Cardiac muscle cell (in vitro differentiated cells and primary cell): ENCODE measurements around the gene PYROXD2. TPM values are rescaled to one million over a fixed set of nuclear protein-coding genes. Genes with fewer than 3 reads are reported as not detected.

Source experiments
- DNase-seq, 2 donors: peaks; one replicate each; pipeline versions ENCODE4 v3.0.0 to v3.0.0-alpha.2; 2010 to 2017; ENCODE audit warnings: low read depth in 1 of 2, low spot score in 1 of 2
- H3K27ac ChIP-seq: fragments of 200-600 bp; sonication (generic); 2 replicates; pipeline ENCODE4 v1.5.1; 2016
- H3K27me3 ChIP-seq: fragments of 200-600 bp; sonication (generic); 2 replicates; pipeline ENCODE4 v1.6.0; 2016; ENCODE audit warnings: control low read depth
- H3K36me3 ChIP-seq: fragments of 200-600 bp; sonication (generic); 2 replicates; pipeline ENCODE4 v1.5.1; 2016; ENCODE audit warnings: control low read depth
- H3K4me1 ChIP-seq: fragments of 200-600 bp; sonication (generic); 2 replicates; pipeline ENCODE4 v1.8.1; 2017; ENCODE audit warnings: low read depth, mild to moderate bottlenecking, mixed run types
- H3K4me3 ChIP-seq: fragments of 200-600 bp; sonication (generic); 2 replicates; pipeline ENCODE4 v1.5.1; 2016; ENCODE audit warnings: mild to moderate bottlenecking
- H3K9me3 ChIP-seq: fragments of 200-600 bp; sonication (generic); 2 replicates; pipeline ENCODE4 v1.5.1; 2017; ENCODE audit warnings: low read depth, mild to moderate bottlenecking, control low read depth
- polyA plus RNA-seq: library from polyadenylated mRNA; unstranded; fragments of >200 nt; fragmentation: Nextera tagmentation; extraction: Ambion mirVana; gene quantifications from 2 replicates; pipeline ENCODE4 v1.2.1, GENCODE V29; 2016
- total RNA-seq: library from RNA; depleted of rRNA; stranded (reverse); fragments of >200 nt; gene quantifications from 2 replicates; pipeline ENCODE4 v1.2.3, GENCODE V29; 2016
- TF ChIP-seq, protein P1 (sequence below): IDR thresholded peaks from 2 replicates; pipeline ENCODE4 v1.5.1; 2012; ENCODE audit warnings: low read depth, mild to moderate bottlenecking, low read length

PYROXD2 gene
- total and polyA plus RNA-seq, 2 experiments from 2014 or later, result 27.5 to 45.1 TPM

- DNase-seq, result no peak
- Histone ChIP-seq H3K4me3 (no peak overlapping the region), H3K27me3 (no peaks in the 10 kb centered on the region), H3K9me3 (no peaks in the 10 kb centered on the region), H3K4me1 (peaks cover 17% of the 10 kb centered on the region), H3K36me3 (peaks cover 6% of the 10 kb centered on the region), H3K27ac (no peak overlapping the region)
- TF ChIP-seq, protein P1, sequence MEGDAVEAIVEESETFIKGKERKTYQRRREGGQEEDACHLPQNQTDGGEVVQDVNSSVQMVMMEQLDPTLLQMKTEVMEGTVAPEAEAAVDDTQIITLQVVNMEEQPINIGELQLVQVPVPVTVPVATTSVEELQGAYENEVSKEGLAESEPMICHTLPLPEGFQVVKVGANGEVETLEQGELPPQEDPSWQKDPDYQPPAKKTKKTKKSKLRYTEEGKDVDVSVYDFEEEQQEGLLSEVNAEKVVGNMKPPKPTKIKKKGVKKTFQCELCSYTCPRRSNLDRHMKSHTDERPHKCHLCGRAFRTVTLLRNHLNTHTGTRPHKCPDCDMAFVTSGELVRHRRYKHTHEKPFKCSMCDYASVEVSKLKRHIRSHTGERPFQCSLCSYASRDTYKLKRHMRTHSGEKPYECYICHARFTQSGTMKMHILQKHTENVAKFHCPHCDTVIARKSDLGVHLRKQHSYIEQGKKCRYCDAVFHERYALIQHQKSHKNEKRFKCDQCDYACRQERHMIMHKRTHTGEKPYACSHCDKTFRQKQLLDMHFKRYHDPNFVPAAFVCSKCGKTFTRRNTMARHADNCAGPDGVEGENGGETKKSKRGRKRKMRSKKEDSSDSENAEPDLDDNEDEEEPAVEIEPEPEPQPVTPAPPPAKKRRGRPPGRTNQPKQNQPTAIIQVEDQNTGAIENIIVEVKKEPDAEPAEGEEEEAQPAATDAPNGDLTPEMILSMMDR, result no peak
Measured at GRCh38 chr10:98427011-98427515, 12.1 kb upstream of the PYROXD2 start.

- DNase-seq, result peak; percentile 47 to 69
Measured at GRCh38 chr10:98425511-98426352, 10.8 kb upstream of the PYROXD2 start.

GRCh38 chr10:98424295-98425254 lies 9.6 kb upstream of the PYROXD2 start:
- Histone ChIP-seq H3K9me3 (no peaks in the 10 kb centered on the region), H3K27ac (peak overlapping the region; percentile 35), H3K4me3 (no peak overlapping the region), H3K27me3 (no peaks in the 10 kb centered on the region), H3K36me3 (no peaks in the 10 kb centered on the region), H3K4me1 (peaks cover 25% of the 10 kb centered on the region)
- DNase-seq, result peak in 1 of 2 donors; percentile 66
- TF ChIP-seq, protein P1, result no peak

More at GRCh38 chr10:98425511-98426352, 10.8 kb upstream of the PYROXD2 start:
- TF ChIP-seq, protein P1, result peak; percentile 77
- Histone ChIP-seq H3K36me3 (no peaks in the 10 kb centered on the region), H3K9me3 (no peaks in the 10 kb centered on the region), H3K27me3 (no peaks in the 10 kb centered on the region), H3K27ac (peak overlapping the region; percentile 35), H3K4me3 (no peak overlapping the region), H3K4me1 (peaks cover 22% of the 10 kb centered on the region)

DNA sequence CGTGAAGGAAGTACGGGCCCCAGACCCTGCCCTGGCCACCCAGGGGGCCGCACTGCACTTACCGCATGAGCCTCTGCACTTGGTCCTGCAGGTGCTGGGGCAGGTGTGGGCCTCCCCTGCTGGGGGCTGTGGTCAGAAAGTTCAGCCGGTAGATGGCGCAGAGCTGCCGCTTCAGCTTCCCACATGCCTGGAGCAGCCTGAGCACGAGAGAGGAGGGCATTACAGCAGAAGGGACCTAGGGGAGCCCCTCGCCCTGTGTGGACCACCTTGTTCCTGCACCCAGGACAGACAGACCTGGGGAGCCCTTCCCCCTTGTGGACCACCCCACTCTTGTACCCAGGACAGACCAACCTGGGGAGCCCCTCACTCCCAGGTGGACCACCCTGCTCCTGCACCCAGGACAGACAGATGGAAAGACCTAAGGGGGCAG lies 8.7 kb upstream of the PYROXD2 start:
- H3K27me3 ChIP-seq, result no peaks in the 10 kb centered on the region
- no peak overlapping the region for H3K4me3 ChIP-seq
- TF ChIP-seq, protein P1, result peak; percentile 24
- peaks cover 29% of the 10 kb centered on the region for H3K4me1 ChIP-seq
- no peak overlapping the region for H3K27ac ChIP-seq
- peak in 1 of 2 donors; percentile 67 for DNase-seq
- no peaks in the 10 kb centered on the region for H3K9me3 ChIP-seq
- no peaks in the 10 kb centered on the region for H3K36me3 ChIP-seq

DNA sequence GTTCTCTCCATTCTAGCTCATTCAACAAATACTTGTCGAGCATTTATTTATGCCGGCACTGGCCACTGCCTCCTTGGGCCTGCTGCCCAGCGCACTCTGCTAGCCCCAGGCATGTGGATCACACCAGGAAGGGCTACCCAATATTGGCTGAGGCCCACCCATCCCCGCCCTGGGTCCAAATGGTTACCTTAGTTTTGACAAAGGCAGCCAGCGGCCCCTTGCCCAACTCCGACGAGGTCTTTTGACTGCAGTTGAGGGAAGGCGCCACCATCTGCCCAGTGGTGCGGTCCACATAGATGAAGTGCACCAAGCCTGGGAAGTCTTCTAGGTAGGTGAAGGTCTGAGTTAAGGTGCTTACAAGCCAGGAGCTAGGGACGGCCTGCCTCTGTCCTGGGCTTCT lies 7.2 kb upstream of the PYROXD2 start:
- Histone ChIP-seq H3K4me1 (peaks cover 29% of the 10 kb centered on the region), H3K27ac (no peak overlapping the region), H3K4me3 (no peak overlapping the region), H3K9me3 (no peaks in the 10 kb centered on the region), H3K27me3 (no peaks in the 10 kb centered on the region), H3K36me3 (no peaks in the 10 kb centered on the region)
- TF ChIP-seq, protein P1, result no peak
- DNase-seq, result no peak
